Non-pigmented ciliary epithelial cell (primary cell): ENCODE results near the gene RAB27A.
"Not testable (repeated sequence)": the region's sequence is repeated elsewhere in the genome, so short reads cannot be mapped to it uniquely, and the experiment has no call there.

Experiments used
- DNase-seq: peaks from one replicate; pipeline ENCODE4 v3.0.0-alpha.2; 2010; ENCODE audit warnings: low read depth

RAB27A gene

GRCh38 chr15:55281517-55282228 is 7.9 kb downstream of the RAB27A start:
- no peak for DNase-seq

- not testable (repeated sequence) for DNase-seq
Observed at GRCh38 chr15:55280589-55280988, 9.0 kb downstream of the RAB27A start.

- peak; percentile 88 for DNase-seq
Observed at GRCh38 chr15:55279746-55280351, 9.8 kb downstream of the RAB27A start.

- DNase-seq = no peak
Observed at GRCh38 chr15:55279100-55279745, 10.4 kb downstream of the RAB27A start.

GRCh38 chr15:55277715-55278114 is 11.9 kb downstream of the RAB27A start:
- no peak for DNase-seq

GRCh38 chr15:55277116-55277564 is 12.5 kb downstream of the RAB27A start:
- no peak for DNase-seq

GRCh38 chr15:55276324-55276723 is 13.3 kb downstream of the RAB27A start:
- no peak for DNase-seq

GRCh38 chr15:55270291-55270690 is 19.3 kb downstream of the RAB27A start:
- DNase-seq = no peak

GRCh38 chr15:55268176-55268695 is 21.4 kb downstream of the RAB27A start:
- DNase-seq = no peak

- DNase-seq = no peak
Observed at GRCh38 chr15:55267401-55268175, 22.0 kb downstream of the RAB27A start.

- no peak for DNase-seq
Observed at GRCh38 chr15:55266547-55266946, 23.1 kb downstream of the RAB27A start.

- no peak for DNase-seq
Observed at GRCh38 chr15:55260562-55261131, 29.0 kb downstream of the RAB27A start.

- no peak for DNase-seq
Observed at GRCh38 chr15:55257938-55258337, 31.7 kb downstream of the RAB27A start.

- no peak for DNase-seq
Observed at GRCh38 chr15:55257012-55257670, 32.5 kb downstream of the RAB27A start.

- DNase-seq = no peak
Observed at GRCh38 chr15:55256281-55257011, 33.2 kb downstream of the RAB27A start.

GRCh38 chr15:55255714-55256113 is 33.9 kb downstream of the RAB27A start:
- DNase-seq = no peak

- no peak for DNase-seq
Observed at GRCh38 chr15:55254916-55255679, 34.5 kb downstream of the RAB27A start.

- peak; percentile 63 for DNase-seq
Observed at GRCh38 chr15:55253580-55253979, 36.0 kb downstream of the RAB27A start.

GRCh38 chr15:55252201-55252600 is 37.4 kb downstream of the RAB27A start:
- not testable (repeated sequence) for DNase-seq

- DNase-seq = no peak
Observed at GRCh38 chr15:55250941-55251340, 38.7 kb downstream of the RAB27A start.
